A673 (cell line): ENCODE results near the gene ANKMY1. TPM values are rescaled to one million over a fixed set of nuclear protein-coding genes. Genes with fewer than 3 reads are reported as not detected.

Source experiments
- BruUV-seq: library from RNA; stranded (reverse); fragments of 400-500 nt; replicated peaks from 2 replicates; lab custom pipeline; 2021; lab: Mats Ljungman, UMichigan
- CTCF ChIA-PET: fragments of 300-600 bp; sonication (Branson Sonifier 250); formaldehyde crosslinking; loops from one replicate; lab custom pipeline; 2022; ENCODE audit warnings: antibody characterized with exemption; lab: Charles Lee
- POLR2A ChIA-PET: fragments of 300-600 bp; sonication (Branson Sonifier 250); formaldehyde crosslinking; loops from one replicate; lab custom pipeline; 2022; ENCODE audit warnings: antibody characterized with exemption; ENCODE audit not compliant: low non-redundant PET; lab: Charles Lee
- DNase-seq: peaks from one replicate; pipeline ENCODE4 v3.0.0-alpha.2; 2015; ENCODE audit warnings: low spot score
- H3K27ac ChIP-seq: fragments of 200-600 bp; sonication (generic); 2 replicates; pipeline ENCODE4 v1.5.1; 2016; ENCODE audit warnings: mixed run types, low read depth, mild to moderate bottlenecking, mixed read lengths, antibody characterized with exemption, low read length; ENCODE audit not compliant: poor library complexity, severe bottlenecking
- H3K27me3 ChIP-seq: fragments of 200-600 bp; sonication (generic); replicated peaks from 2 replicates; pipeline ENCODE4 v1.6.1; 2017; ENCODE audit warnings: mixed run types, low read depth, mild to moderate bottlenecking, mixed read lengths, antibody characterized with exemption, low read length; ENCODE audit not compliant: insufficient read depth, poor library complexity
- H3K36me3 ChIP-seq: fragments of 200-600 bp; sonication (generic); 2 replicates; pipeline ENCODE4 v1.6.1; 2016; ENCODE audit warnings: mixed run types, mild to moderate bottlenecking, mixed read lengths, antibody characterized with exemption, low read length; ENCODE audit not compliant: insufficient read depth, poor library complexity, severe bottlenecking
- H3K4me1 ChIP-seq: fragments of 200-600 bp; sonication (generic); 2 replicates; pipeline ENCODE4 v1.6.1; 2017; ENCODE audit warnings: mixed run types, mild to moderate bottlenecking, mixed read lengths, antibody characterized with exemption, low read length; ENCODE audit not compliant: insufficient read depth, poor library complexity, severe bottlenecking
- H3K4me3 ChIP-seq: fragments of 200-600 bp; sonication (generic); 2 replicates; pipeline ENCODE4 v1.5.1; 2016; ENCODE audit warnings: low read depth, mixed run types, mild to moderate bottlenecking, mixed read lengths, low read length; ENCODE audit not compliant: poor library complexity, severe bottlenecking
- H3K9me3 ChIP-seq: fragments of 200-600 bp; sonication (generic); 2 replicates; pipeline ENCODE4 v1.6.1; 2016; ENCODE audit warnings: mixed run types, low read depth, mild to moderate bottlenecking, mixed read lengths, antibody characterized with exemption, low read length; ENCODE audit not compliant: poor library complexity, severe bottlenecking
- EZH2 ChIP-seq: fragments of 200-600 bp; sonication (generic); IDR thresholded peaks from 2 replicates; pipeline ENCODE4 v1.6.1; 2017; ENCODE audit warnings: borderline replicate concordance, low read depth, mild to moderate bottlenecking, mixed read lengths, antibody characterized with exemption, low read length; ENCODE audit not compliant: poor library complexity, severe bottlenecking
- intact Hi-C: fragments of 100-400 bp; cut with micrococcal nuclease; formaldehyde crosslinking; loops from one replicate; pipeline ENCODE4 v1.10.0; 2022; ENCODE audit not compliant: unreplicated experiment
- total RNA-seq: library from RNA; stranded (reverse); gene quantifications from 2 replicates; pipeline ENCODE4 v1.2.3, GENCODE V29; 2021
- TF ChIP-seq, protein P1 (sequence below): fragments of 300-800, 200-600 bp; sonication (generic); conservative IDR thresholded peaks from 2 replicates; pipeline ENCODE4 v1.5.1; 2017; ENCODE audit warnings: low read depth, mild to moderate bottlenecking, antibody characterized with exemption, low read length, moderate library complexity, mixed read lengths

Gene ANKMY1
- total RNA-seq, 1 experiment from 2014 or later = 21.8 TPM

DNA sequence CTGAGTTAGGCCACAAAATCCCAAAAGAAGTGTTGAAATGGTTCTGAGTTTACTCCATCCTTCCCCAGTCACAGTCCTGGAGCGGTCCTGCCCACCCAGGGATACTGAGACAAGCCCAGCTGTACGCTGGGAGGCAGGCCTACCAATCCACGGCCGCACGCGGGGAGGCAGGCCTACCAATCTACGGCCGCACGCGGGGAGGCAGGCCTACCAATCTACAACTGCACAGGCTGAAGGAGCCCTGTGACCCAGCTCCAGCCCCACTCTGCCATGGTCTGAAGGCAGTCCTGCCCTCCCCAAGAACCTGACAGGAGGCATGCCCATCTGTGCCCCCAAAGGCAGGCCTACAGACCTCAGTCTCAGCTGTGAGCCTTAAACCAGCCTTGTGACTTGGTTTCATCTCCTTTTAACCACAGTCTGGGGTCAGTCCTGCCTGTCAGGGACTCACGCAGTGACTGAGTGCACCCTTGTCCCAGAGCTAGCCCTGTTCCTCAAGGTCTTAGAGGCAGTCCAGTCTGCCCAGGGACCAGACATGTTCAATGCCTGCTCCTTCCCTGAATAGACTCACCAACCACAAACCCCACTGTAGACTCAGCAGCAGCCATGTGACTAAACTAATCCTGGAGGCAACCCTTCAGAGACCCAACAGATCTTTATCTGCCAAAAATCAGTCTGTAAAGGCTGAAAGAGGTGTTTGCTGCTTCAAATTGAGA lies 85.6 kb downstream of the ANKMY1 start:
- ChIA-PET POLR2A (no interaction called here), CTCF (no interaction called here)
- no peaks in the 10 kb centered on the region for H3K4me1 ChIP-seq
- no peak for TF ChIP-seq EZH2
- TF ChIP-seq, protein P1, sequence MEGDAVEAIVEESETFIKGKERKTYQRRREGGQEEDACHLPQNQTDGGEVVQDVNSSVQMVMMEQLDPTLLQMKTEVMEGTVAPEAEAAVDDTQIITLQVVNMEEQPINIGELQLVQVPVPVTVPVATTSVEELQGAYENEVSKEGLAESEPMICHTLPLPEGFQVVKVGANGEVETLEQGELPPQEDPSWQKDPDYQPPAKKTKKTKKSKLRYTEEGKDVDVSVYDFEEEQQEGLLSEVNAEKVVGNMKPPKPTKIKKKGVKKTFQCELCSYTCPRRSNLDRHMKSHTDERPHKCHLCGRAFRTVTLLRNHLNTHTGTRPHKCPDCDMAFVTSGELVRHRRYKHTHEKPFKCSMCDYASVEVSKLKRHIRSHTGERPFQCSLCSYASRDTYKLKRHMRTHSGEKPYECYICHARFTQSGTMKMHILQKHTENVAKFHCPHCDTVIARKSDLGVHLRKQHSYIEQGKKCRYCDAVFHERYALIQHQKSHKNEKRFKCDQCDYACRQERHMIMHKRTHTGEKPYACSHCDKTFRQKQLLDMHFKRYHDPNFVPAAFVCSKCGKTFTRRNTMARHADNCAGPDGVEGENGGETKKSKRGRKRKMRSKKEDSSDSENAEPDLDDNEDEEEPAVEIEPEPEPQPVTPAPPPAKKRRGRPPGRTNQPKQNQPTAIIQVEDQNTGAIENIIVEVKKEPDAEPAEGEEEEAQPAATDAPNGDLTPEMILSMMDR = no peak
- BruUV-seq = no TSS peak
- H3K27ac ChIP-seq = no peak overlapping the region
- intact Hi-C loops = no loop called here
- no peaks in the 10 kb centered on the region for H3K36me3 ChIP-seq
- peaks cover 17% of the 10 kb centered on the region for H3K9me3 ChIP-seq
- no peak for DNase-seq
- no peak overlapping the region for H3K4me3 ChIP-seq
- H3K27me3 ChIP-seq = no peaks in the 10 kb centered on the region

GRCh38 chr2:240469740-240470139 lies 88.0 kb downstream of the ANKMY1 start:
- Histone ChIP-seq H3K4me3 (no peak overlapping the region), H3K27me3 (no peaks in the 10 kb centered on the region), H3K36me3 (no peaks in the 10 kb centered on the region), H3K9me3 (peaks cover 9% of the 10 kb centered on the region), H3K4me1 (no peaks in the 10 kb centered on the region), H3K27ac (no peak overlapping the region)
- POLR2A ChIA-PET = no interaction called here
- TF ChIP-seq, protein P1 = no peak
- no peak for TF ChIP-seq EZH2
- CTCF ChIA-PET = no interaction called here
- no TSS peak for BruUV-seq
- no peak for DNase-seq
- intact Hi-C loops = no loop called here

GRCh38 chr2:240469239-240469636 lies 88.5 kb downstream of the ANKMY1 start:
- Histone ChIP-seq H3K27me3 (no peaks in the 10 kb centered on the region), H3K9me3 (peaks cover 9% of the 10 kb centered on the region), H3K4me1 (no peaks in the 10 kb centered on the region), H3K36me3 (no peaks in the 10 kb centered on the region), H3K4me3 (no peak overlapping the region), H3K27ac (no peak overlapping the region)
- ChIA-PET POLR2A (no interaction called here), CTCF (no interaction called here)
- intact Hi-C loops = no loop called here
- no peak for TF ChIP-seq EZH2
- TF ChIP-seq, protein P1 = no peak
- BruUV-seq = no TSS peak
- no peak for DNase-seq
